HEK293 (cell line): ENCODE data around the gene MRPS5.

ENCODE experiments used
- CTCF ChIP-seq: fragments of 450-650 bp; formaldehyde crosslinking; IDR thresholded peaks from 2 replicates; pipeline ENCODE4 v1.5.1; 2016; ENCODE audit warnings: missing biosample characterization, missing genetic modification characterization
- PBX3 ChIP-seq: sonication (generic); formaldehyde crosslinking; IDR thresholded peaks from 2 replicates; pipeline ENCODE4 v1.8.1; 2022; ENCODE audit warnings: mild to moderate bottlenecking, moderate library complexity, missing genetic modification reagents
- SCRT2 ChIP-seq: fragments of 450-650 bp; formaldehyde crosslinking; IDR thresholded peaks from 2 replicates; pipeline ENCODE4 v1.5.1; 2016; ENCODE audit warnings: missing biosample characterization, missing genetic modification characterization
- ZBTB20 ChIP-seq: fragments of 450-650 bp; formaldehyde crosslinking; IDR thresholded peaks from 2 replicates; pipeline ENCODE4 v1.5.1; 2016; ENCODE audit warnings: missing biosample characterization, missing genetic modification characterization
- ZBTB26 ChIP-seq: fragments of 450-650 bp; formaldehyde crosslinking; optimal IDR thresholded peaks from 2 replicates; pipeline ENCODE3; 2016; ENCODE audit warnings: missing biosample characterization, mild to moderate bottlenecking, missing genetic modification characterization
- ZNF155 ChIP-seq: fragments of 450-650 bp; formaldehyde crosslinking; IDR thresholded peaks from 2 replicates; pipeline ENCODE4 v1.5.1; 2016; ENCODE audit warnings: missing biosample characterization, missing genetic modification characterization
- ZNF184 ChIP-seq: fragments of 450-650 bp; IDR thresholded peaks from 2 replicates; pipeline ENCODE4 v1.5.1; 2018; ENCODE audit warnings: missing biosample characterization, mild to moderate bottlenecking, missing genetic modification characterization
- ZNF324 ChIP-seq: fragments of 450-650 bp; formaldehyde crosslinking; IDR thresholded peaks from 2 replicates; pipeline ENCODE4 v1.5.1; 2016; ENCODE audit warnings: missing biosample characterization, missing genetic modification characterization
- ZNF830 ChIP-seq: fragments of 450-650 bp; IDR thresholded peaks from 2 replicates; pipeline ENCODE4 v1.5.0; 2018; ENCODE audit warnings: missing biosample characterization, missing genetic modification characterization, low read depth, mild to moderate bottlenecking, moderate library complexity

- TF ChIP-seq ZNF830 (tag by site-specific recombination) (no peak), ZNF155 (tag by site-specific recombination) (no peak), CTCF (tag by site-specific recombination) (no peak), ZNF184 (tag by site-specific recombination) (no peak), ZNF324 (no peak), SCRT2 (tag by site-specific recombination) (no peak), ZBTB26 (tag by site-specific recombination) (no peak), PBX3 (CRISPR knock-in tag) (no peak), ZBTB20 (tag by site-specific recombination) (no peak)
Observed at GRCh38 chr2:95075440-95076132, 46.0 kb downstream of the MRPS5 start.
